ENCODE results near the gene BCCIP.

The BCCIP gene

DNA sequence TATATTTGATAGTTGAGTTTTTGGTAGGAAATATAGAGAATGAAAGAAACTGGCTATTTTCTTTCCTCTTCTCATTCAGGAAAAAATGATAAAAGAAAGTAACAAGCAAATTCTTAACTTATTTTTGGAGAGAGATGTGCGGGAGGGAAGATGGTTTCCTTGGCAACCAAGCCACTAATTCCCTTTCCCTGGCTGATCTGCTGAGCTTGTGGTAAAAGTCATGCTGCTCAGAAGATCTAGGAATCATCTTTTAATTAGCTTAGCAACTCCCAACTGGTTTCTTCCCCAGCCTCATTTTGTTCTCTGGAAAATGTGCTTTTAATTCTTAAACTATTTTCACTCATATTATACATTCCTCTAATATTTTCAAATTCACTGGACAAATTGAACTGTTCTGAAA, 12.1 kb upstream of the BCCIP start:
- H3K36me3 ChIP-seq (ENCODE audit: control insufficient read depth, low read length) = peaks cover 54% of the 10 kb centered on the region
- no peaks in the 10 kb centered on the region for H3F3A ChIP-seq (ENCODE audit: control insufficient read depth, insufficient read depth)
- no peaks in the 10 kb centered on the region for H4K20me1 ChIP-seq (ENCODE audit: control insufficient read depth, insufficient read depth, low read depth, low read length)
- H3K4me1 ChIP-seq (ENCODE audit: control insufficient read depth, low read length) = no peaks in the 10 kb centered on the region
- no peaks in the 10 kb centered on the region for H3K79me2 ChIP-seq (ENCODE audit: control insufficient read depth, low read length)
- no peaks in the 10 kb centered on the region for H3K9me2 ChIP-seq (replicated peaks; ENCODE audit: control insufficient read depth, low read length)
- no peak overlapping the region for H3K4me2 ChIP-seq (ENCODE audit: low read length)
- no peak overlapping the region for H3K4me3 ChIP-seq (ENCODE audit: low read length)
- H3K27ac ChIP-seq (ENCODE audit: low read depth, low read length) = no peak overlapping the region
- H3K27me3 ChIP-seq (ENCODE audit: control insufficient read depth, low read length) = no peaks in the 10 kb centered on the region
- no peaks in the 10 kb centered on the region for H3K9me3 ChIP-seq (ENCODE audit: control insufficient read depth, insufficient read depth, low read length)
- TF ChIP-seq EZH2phosphoT487 (IDR thresholded peaks at IDR 0.05; ENCODE audit: borderline replicate concordance, low read length) = no peak
- TF ChIP-seq, protein P1, sequence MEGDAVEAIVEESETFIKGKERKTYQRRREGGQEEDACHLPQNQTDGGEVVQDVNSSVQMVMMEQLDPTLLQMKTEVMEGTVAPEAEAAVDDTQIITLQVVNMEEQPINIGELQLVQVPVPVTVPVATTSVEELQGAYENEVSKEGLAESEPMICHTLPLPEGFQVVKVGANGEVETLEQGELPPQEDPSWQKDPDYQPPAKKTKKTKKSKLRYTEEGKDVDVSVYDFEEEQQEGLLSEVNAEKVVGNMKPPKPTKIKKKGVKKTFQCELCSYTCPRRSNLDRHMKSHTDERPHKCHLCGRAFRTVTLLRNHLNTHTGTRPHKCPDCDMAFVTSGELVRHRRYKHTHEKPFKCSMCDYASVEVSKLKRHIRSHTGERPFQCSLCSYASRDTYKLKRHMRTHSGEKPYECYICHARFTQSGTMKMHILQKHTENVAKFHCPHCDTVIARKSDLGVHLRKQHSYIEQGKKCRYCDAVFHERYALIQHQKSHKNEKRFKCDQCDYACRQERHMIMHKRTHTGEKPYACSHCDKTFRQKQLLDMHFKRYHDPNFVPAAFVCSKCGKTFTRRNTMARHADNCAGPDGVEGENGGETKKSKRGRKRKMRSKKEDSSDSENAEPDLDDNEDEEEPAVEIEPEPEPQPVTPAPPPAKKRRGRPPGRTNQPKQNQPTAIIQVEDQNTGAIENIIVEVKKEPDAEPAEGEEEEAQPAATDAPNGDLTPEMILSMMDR (IDR thresholded peaks at IDR 0.05; ENCODE audit: low read depth, low read length, poor library complexity, severe bottlenecking) = no peak

GRCh38 chr10:125812128-125812750, 11.1 kb upstream of the BCCIP start:
- Histone ChIP-seq H3K9me2 (replicated peaks; ENCODE audit: control insufficient read depth, low read length) (no peaks in the 10 kb centered on the region), H3K27ac (ENCODE audit: low read depth, low read length) (no peak overlapping the region), H3K4me2 (ENCODE audit: low read length) (no peak overlapping the region), H4K20me1 (ENCODE audit: control insufficient read depth, insufficient read depth, low read depth, low read length) (no peaks in the 10 kb centered on the region), H3K79me2 (ENCODE audit: control insufficient read depth, low read length) (no peaks in the 10 kb centered on the region), H3K36me3 (ENCODE audit: control insufficient read depth, low read length) (peaks cover 47% of the 10 kb centered on the region), H3K4me1 (ENCODE audit: control insufficient read depth, low read length) (no peaks in the 10 kb centered on the region), H3K4me3 (ENCODE audit: low read length) (no peak overlapping the region), H3K9me3 (ENCODE audit: control insufficient read depth, insufficient read depth, low read length) (no peaks in the 10 kb centered on the region), H3K27me3 (ENCODE audit: control insufficient read depth, low read length) (no peaks in the 10 kb centered on the region), H3F3A (ENCODE audit: control insufficient read depth, insufficient read depth) (no peaks in the 10 kb centered on the region)
- TF ChIP-seq EZH2phosphoT487 (IDR thresholded peaks at IDR 0.05; ENCODE audit: borderline replicate concordance, low read length) = no peak
- TF ChIP-seq, protein P1 (IDR thresholded peaks at IDR 0.05; ENCODE audit: low read depth, low read length, poor library complexity, severe bottlenecking) = no peak

DNA sequence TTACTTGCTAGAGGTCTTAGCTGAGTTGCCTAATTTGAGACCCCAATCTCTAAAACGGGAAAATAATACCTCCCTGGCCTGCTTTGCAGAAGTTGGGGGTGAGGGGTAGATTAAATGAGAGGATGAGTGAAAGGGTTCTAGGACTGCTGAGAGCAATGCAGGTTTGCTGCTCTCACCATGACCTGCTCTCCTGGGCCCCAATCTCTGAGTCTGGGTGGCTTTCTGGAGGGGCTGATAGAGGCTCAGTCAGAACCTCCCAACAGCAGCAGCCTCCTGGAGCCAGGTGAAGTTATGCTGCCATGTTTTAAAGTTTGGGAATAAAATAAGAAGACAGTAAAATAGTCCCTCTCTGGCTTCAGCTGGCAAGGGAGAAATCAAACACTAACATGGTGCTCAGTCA, 7.6 kb upstream of the BCCIP start:
- Histone ChIP-seq H3K9me3 (ENCODE audit: control insufficient read depth, insufficient read depth, low read length) (no peaks in the 10 kb centered on the region), H3K79me2 (ENCODE audit: control insufficient read depth, low read length) (peaks cover 5% of the 10 kb centered on the region), H4K20me1 (ENCODE audit: control insufficient read depth, insufficient read depth, low read depth, low read length) (no peaks in the 10 kb centered on the region), H3F3A (ENCODE audit: control insufficient read depth, insufficient read depth) (no peaks in the 10 kb centered on the region), H3K9me2 (replicated peaks; ENCODE audit: control insufficient read depth, low read length) (no peaks in the 10 kb centered on the region), H3K27me3 (ENCODE audit: control insufficient read depth, low read length) (no peaks in the 10 kb centered on the region), H3K27ac (ENCODE audit: low read depth, low read length) (no peak overlapping the region), H3K4me2 (ENCODE audit: low read length) (no peak overlapping the region), H3K4me1 (ENCODE audit: control insufficient read depth, low read length) (no peaks in the 10 kb centered on the region), H3K36me3 (ENCODE audit: control insufficient read depth, low read length) (peaks cover 34% of the 10 kb centered on the region), H3K4me3 (ENCODE audit: low read length) (no peak overlapping the region)
- no peak for TF ChIP-seq EZH2phosphoT487 (IDR thresholded peaks at IDR 0.05; ENCODE audit: borderline replicate concordance, low read length)
- TF ChIP-seq, protein P1 (IDR thresholded peaks at IDR 0.05; ENCODE audit: low read depth, low read length, poor library complexity, severe bottlenecking) = no peak

Measured in DOHH2 (cell line).